SIG-M5 (cell line): ENCODE data around the gene ADAM19.

ENCODE experiments used
- DNase-seq: peaks from one replicate; lab custom pipeline; 2025; lab: John Stamatoyannopoulos, UW

Gene ADAM19

DNA sequence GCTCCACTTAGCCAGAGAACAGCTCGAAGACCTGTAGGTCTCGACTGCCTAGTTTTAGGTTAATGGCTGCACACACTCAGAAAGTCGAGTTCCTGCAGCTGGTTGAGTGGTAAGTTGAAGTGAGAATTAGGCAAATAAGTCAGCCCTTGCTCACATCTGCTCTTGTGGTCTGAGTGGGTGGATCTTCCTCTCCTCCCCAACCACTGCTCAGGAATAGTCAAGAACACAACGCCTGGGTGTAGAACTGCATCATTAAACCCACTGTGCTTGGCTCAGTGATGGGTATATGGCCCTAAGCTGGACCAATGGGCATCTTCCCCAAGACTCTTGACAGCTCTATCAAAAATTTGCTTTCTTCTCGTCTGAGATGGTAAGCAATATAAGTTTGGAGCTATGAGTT is 20.9 kb upstream of the ADAM19 start:
- DNase-seq: no peak

- no peak for DNase-seq
These were observed 19.3 kb upstream of the ADAM19 start for GRCh38 chr5:157594675-157595459.

- DNase-seq: no peak
These were observed 18.7 kb upstream of the ADAM19 start for GRCh38 chr5:157594257-157594656.

DNA sequence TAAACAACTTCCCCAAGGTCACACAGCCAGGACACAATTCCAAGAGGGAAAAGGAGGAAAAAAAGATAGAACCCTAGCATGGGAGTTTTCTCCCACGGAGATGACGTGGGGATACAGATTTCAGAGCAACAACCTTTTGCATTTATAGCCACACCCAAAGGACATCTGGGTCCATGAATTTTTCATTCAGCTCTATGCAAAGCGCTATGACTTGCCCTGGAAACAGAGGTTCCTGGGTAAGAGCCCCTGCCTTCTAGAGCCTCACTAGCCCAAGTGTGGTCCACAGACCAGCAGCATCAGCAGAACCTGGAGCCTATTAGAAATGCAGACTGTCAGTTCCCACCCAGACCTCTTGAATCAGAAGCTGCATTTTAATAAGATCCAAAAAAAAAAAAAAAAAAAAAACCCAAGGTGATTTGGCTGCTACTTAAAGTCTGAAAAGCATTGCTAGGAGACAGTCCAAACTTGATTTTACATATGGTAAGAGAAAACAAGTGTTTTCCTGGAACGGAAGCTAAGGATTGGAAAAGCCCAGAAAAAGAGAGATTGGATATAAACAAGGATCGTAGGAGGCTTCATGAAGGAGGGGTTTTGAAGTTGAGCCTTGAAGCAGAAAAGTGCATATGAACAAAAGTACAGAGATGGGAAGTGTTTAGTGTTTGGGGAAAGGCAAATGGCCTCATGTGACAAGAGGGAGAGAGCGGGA is 17.6 kb upstream of the ADAM19 start:
- DNase-seq: no peak

DNA sequence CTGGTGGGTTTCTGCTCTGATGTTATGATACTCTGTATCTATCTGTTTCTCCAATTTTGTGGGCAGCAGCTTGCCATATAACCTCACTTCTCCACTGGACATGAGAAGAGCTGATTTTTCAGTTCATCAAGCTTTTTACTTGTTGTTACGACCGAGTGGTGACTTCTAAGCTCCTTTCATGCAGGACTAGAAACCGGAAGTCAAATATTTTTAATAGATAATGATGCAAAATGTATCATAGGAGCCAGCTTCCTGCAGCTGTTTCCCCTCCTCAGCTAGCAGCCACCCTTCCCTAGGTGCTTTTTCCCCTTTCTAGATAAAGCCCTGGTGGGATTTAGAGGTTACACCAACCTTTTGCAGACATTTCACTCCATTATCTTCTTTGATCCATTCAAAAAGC is 17.0 kb upstream of the ADAM19 start:
- no peak for DNase-seq

- DNase-seq: no peak
These were observed 14.9 kb upstream of the ADAM19 start for GRCh38 chr5:157590478-157590877.

- DNase-seq: no peak
These were observed 9.1 kb upstream of the ADAM19 start for GRCh38 chr5:157584628-157585027.

DNA sequence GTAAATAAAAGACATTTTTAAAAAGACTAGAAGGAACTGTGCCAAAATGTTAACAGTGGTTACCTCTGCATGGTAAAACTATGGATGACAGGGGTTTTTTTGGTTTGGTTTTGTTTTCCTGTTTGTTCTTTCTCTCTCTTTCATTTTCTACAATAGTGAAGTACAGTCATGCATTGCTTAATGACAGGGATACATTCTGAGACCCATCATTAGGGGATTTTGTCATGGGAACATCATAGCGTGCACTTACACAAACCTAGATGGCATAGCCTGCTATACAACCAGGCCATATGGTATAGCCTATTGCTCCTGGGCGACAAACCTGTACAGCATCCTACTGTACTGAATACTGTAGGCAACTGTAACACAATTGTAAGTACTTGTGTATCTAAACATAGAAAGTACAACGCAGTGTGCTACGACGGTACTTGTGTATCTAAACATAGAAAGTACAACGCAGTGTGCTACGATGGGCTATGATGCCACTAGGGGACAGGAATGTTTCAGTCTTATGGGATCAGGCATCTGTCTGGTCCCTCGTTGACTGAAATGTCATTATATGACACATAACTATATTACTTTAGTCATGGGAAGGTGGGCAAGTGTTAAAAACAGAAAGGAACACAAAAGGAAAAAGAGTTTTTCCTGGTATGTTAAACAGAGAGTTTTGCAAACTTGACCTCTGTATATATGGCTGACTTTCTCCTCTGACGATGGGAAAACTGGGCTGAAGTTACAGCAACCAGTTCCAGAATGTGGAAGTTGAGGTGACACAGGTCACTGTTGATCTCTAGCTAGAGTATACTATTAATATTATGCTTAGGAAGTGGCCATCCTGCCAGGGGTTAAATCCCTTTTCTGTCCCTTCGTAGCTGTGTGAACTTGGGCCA is 7.4 kb upstream of the ADAM19 start:
- no peak for DNase-seq

- DNase-seq: no peak
These were observed 6.3 kb upstream of the ADAM19 start for GRCh38 chr5:157581901-157582300.

- DNase-seq: no peak
These were observed 2.7 kb upstream of the ADAM19 start for GRCh38 chr5:157578079-157578780.

GRCh38 chr5:157576678-157577077 is 1.1 kb upstream of the ADAM19 start:
- DNase-seq: no peak

GRCh38 chr5:157574456-157575380 is 857 bp downstream of the ADAM19 start:
- no peak for DNase-seq

- DNase-seq: peak; percentile 59
These were observed 4.2 kb downstream of the ADAM19 start for GRCh38 chr5:157571357-157571827.

DNA sequence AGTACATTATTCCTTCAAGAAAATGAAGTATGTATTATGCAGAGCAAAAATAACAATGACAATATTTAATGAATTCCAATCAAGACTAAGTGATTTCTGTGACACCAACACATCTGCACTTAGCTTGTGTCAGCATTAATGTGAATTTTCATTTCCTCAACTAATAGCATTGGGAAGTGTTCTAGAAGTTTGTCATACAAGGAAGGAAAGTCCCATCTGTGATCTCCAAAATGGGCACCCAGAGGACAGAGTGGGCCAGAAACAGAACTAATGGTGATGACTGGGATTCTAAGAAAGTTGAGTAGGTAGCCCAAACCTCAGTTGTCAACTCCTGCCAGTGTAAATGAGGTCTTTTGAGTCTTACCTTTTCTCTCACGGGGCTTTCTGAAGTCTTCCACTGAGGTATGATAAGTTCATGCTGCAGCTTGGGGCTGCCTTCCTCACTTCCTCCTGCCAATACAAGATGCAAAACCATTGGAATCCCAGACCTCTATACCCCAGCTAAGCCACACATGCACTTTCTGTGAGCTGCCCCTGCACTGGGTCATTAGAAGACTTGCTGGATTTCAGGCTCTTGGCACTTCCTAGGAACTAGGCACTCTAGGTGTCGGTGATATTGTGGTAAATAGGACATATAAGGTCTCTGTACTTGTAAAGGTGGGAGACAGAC is 4.9 kb downstream of the ADAM19 start:
- no peak for DNase-seq

GRCh38 chr5:157568720-157569119 is 6.9 kb downstream of the ADAM19 start:
- DNase-seq: no peak

DNA sequence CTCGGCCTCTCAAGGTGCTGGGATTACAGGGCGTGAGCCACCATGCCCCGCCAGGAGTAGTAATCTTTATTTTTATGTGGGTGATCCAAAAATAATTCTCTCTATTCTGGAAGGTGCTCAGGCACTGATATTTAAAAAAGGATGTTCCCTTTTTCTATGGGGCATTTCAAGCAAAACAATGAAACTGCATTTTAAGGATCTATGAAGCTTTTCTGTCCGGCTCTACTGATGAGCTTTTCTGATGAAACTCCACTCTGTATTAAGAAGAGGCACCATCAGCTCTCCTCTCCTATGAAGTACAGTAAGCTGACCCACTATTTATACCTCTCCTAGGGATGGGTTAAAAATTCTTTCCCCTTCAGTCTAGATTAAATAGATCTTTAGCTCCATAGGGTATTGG is 7.4 kb downstream of the ADAM19 start:
- no peak for DNase-seq

- DNase-seq: peak; percentile 4
These were observed 8.6 kb downstream of the ADAM19 start for GRCh38 chr5:157566902-157567489.

DNA sequence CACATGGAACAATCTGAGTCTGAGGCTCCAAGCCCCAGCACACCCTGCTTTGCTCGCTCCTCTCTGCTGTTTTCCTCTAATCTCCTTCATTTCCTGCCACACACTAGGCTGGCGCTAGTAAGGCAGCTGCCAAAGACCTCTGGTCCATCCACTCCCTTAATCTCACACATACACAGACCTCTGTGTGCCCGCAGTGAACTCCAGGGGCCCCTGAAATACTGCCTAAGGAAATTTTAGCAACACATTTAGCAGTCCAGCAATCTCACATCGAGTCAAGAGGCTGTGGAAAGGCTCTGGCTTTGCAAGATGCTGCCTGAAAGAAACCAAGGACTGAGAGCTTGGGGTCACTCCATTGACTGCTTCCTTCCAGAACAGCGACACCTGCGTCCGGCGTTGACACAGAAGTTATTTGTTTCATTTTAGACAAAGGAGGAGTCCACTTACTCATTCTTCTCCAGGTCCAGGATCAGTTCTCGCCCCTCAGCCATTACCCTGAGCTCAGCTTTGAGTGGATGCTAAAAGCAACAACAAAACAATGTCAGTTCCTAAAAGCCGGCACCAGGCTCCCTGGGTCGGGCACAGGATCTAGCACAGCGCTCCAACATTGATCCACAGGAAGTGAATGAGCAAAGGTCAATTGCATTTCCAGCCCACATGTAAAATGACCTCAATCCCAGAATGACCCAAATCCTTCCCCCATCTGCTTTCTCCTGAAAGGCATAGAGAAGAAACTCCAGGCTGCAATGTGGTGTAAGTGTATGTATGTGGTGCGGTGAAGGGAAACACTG is 11.5 kb downstream of the ADAM19 start:
- DNase-seq: no peak

GRCh38 chr5:157563373-157563928 is 12.1 kb downstream of the ADAM19 start:
- no peak for DNase-seq
